Inflammatory macrophage treated with lipopolysaccharide for 1 hour (primary cell): ENCODE measurements around the gene EPB41L5.
"Not testable (repeated sequence)": the region's sequence is repeated elsewhere in the genome, so short reads cannot be mapped to it uniquely, and the experiment has no call there.

Source experiments
- DNase-seq, 2 donors: peaks; one replicate each; pipeline ENCODE4 v3.0.0-alpha.2; 2020 to 2022

The EPB41L5 gene

GRCh38 chr2:120148669-120149068, 135.8 kb downstream of the EPB41L5 start:
- DNase-seq, result no peak

GRCh38 chr2:120149406-120149805, 136.5 kb downstream of the EPB41L5 start:
- no peak for DNase-seq

GRCh38 chr2:120150040-120150482, 137.2 kb downstream of the EPB41L5 start:
- DNase-seq, result no peak

- DNase-seq, result no peak
Measured at GRCh38 chr2:120155308-120155707, 142.4 kb downstream of the EPB41L5 start.

- DNase-seq, result not testable (repeated sequence)
Measured at GRCh38 chr2:120158658-120159057, 145.8 kb downstream of the EPB41L5 start.

GRCh38 chr2:120161190-120161589, 148.3 kb downstream of the EPB41L5 start:
- DNase-seq, result no peak

- DNase-seq, result no peak
Measured at GRCh38 chr2:120162716-120163115, 149.8 kb downstream of the EPB41L5 start.

GRCh38 chr2:120167272-120167671, 154.4 kb downstream of the EPB41L5 start:
- no peak for DNase-seq

- DNase-seq, result no peak
Measured at GRCh38 chr2:120169020-120169419, 156.1 kb downstream of the EPB41L5 start.

- peak; percentile 38 to 88 for DNase-seq
Measured at GRCh38 chr2:120174963-120175581, 162.2 kb downstream of the EPB41L5 start.

GRCh38 chr2:120176526-120176925, 163.6 kb downstream of the EPB41L5 start:
- DNase-seq, result no peak

- DNase-seq, result peak; percentile 25 to 54
Measured at GRCh38 chr2:120177001-120177621, 164.2 kb downstream of the EPB41L5 start.

GRCh38 chr2:120177973-120178372, 165.1 kb downstream of the EPB41L5 start:
- no peak for DNase-seq

GRCh38 chr2:120179396-120179795, 166.5 kb downstream of the EPB41L5 start:
- no peak for DNase-seq

- no peak for DNase-seq
Measured at GRCh38 chr2:120180066-120180465, 167.2 kb downstream of the EPB41L5 start.

GRCh38 chr2:120182019-120182560, 169.2 kb downstream of the EPB41L5 start:
- DNase-seq, result no peak

GRCh38 chr2:120189189-120189588, 176.3 kb downstream of the EPB41L5 start:
- no peak for DNase-seq

- DNase-seq, result no peak
Measured at GRCh38 chr2:120192280-120192679, 179.4 kb downstream of the EPB41L5 start.

- no peak for DNase-seq
Measured at GRCh38 chr2:120195553-120195952, 182.7 kb downstream of the EPB41L5 start.

GRCh38 chr2:120199817-120200459, 187.1 kb downstream of the EPB41L5 start:
- DNase-seq, result peak in 1 of 2 donors; percentile 27

- peak; percentile 89 for DNase-seq
Measured at GRCh38 chr2:120203251-120204021, 190.6 kb downstream of the EPB41L5 start.

GRCh38 chr2:120204022-120204405, 191.1 kb downstream of the EPB41L5 start:
- no peak for DNase-seq

GRCh38 chr2:120204417-120204816, 191.5 kb downstream of the EPB41L5 start:
- no peak for DNase-seq
